Left lung (tissue), 10 donors: ENCODE measurements around the gene PRR7. TPM values are rescaled to one million over a fixed set of nuclear protein-coding genes. Genes with fewer than 3 reads are reported as not detected.
A peak's percentile ranks its signal among the peaks of the same experiment; 100 is the strongest.

Experiments
- ATAC-seq: fragments of 200-7000 bp; cut with Tn5 transposase; one replicate; pipeline ENCODE4 v1.9.1; 2020; ENCODE audit warnings: moderate library complexity
- DNase-seq, 4 donors: peaks; one replicate each; pipeline ENCODE4 v3.0.0-alpha.2; 2013 to 2020
- H3K27ac ChIP-seq, 2 donors: fragments of 200-600 bp; sonication (generic) in 1 of 2; one replicate each; pipeline versions ENCODE4 v1.5.0 to v1.8.0; 2020 to 2021
- H3K27me3 ChIP-seq, 2 donors: fragments of 200-600 bp; sonication (generic) in 1 of 2; one replicate each; pipeline versions ENCODE4 v1.5.0 to v1.8.0; 2020 to 2021
- H3K36me3 ChIP-seq, 2 donors: fragments of 200-600 bp; sonication (generic) in 1 of 2; one replicate each; pipeline versions ENCODE4 v1.5.0 to v1.8.0; 2020 to 2021
- H3K4me1 ChIP-seq, 2 donors: fragments of 200-600 bp; one replicate each; pipeline ENCODE4 v1.8.0; 2021
- H3K4me3 ChIP-seq, 2 donors: fragments of 200-600 bp; sonication (generic) in 1 of 2; one replicate each; pipeline versions ENCODE4 v1.5.0 to v1.8.0; 2020 to 2021; ENCODE audit warnings: mild to moderate bottlenecking in 1 of 2
- H3K9me3 ChIP-seq, 2 donors: fragments of 200-600 bp; sonication (generic) in 1 of 2; one replicate each; pipeline versions ENCODE4 v1.5.0 to v1.8.0; 2020 to 2021
- intact Hi-C, 2 donors: fragments of 100-400 bp; cut with DNase I; formaldehyde crosslinking; loops; one replicate each; pipeline versions ENCODE4 v1.11.2 to v1.14.2; 2022
- polyA plus RNA-seq, 6 donors: library from polyadenylated mRNA; unstranded; fragments of 120-200 nt; gene quantifications; one replicate each; pipeline ENCODE4 v1.2.1, GENCODE V29; 2013; ENCODE audit not compliant: insufficient read length in 6 of 6
- total RNA-seq, 2 donors: library from RNA; stranded (reverse); fragmentation: NEBNext Ultra II Directional; extraction: Animal tissue kit (Norgen Biotek cat#: 25700); gene quantifications; one replicate each; pipeline ENCODE4 v1.2.1, GENCODE V29; 2021
- TF ChIP-seq, protein P1 (sequence below), 2 donors: fragments of 200-600 bp; sonication (generic) in 1 of 2; IDR thresholded peaks; one replicate each; pipeline versions ENCODE4 v1.5.0 to v1.8.0; 2021; ENCODE audit warnings: antibody characterized with exemption in 2 of 2
- donor health status: DM: no; HTN: yes; CAD: no.
- donor health status: DM: no; HTN: no; CAD: no.

Gene PRR7
- total and polyA plus RNA-seq, 8 donors, result 0.30 to 4.1 (median 1.0) TPM

DNA sequence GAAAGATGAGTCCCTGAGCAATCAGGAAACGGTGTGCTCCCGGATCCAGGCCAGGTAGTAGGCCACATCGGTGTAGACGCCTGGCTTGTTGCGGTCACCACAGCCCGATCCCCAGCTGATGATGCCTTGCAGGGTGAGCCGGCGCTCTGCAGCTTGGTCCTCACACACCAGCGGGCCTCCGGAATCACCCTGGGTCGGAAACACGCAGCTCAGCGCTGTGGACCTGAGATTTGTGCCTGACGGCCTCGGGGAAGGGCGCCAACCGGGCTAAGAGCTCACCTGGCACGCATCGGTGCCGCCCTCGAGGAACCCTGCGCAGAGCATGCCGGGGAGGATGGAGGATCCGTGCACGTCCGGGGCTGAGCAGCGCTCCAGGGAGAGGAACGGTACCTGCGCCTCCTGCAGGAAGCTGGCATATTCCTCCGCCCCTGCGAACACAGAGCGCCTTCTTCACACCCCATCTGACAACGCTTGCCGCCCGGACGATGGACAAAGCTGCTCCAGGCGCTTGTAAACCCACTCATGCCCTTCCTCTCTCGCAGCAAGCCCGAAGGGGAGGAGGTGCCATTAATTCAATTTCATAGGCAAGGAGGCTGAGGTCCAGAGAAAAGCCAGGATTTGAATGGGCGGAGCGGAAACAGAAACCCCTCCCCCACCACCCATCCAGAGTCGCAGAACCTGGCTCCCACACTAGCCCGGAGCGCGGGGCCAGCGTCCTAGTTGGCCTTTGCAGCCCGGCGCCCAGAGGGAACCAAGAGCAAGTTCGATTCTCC is 44.2 kb upstream of the PRR7 start:
- intact Hi-C loops, result no loop called here
- peak in 3 of 4 donors; percentile 61 to 89 (median 69) for DNase-seq
- ATAC-seq, result peak; percentile 70
- Histone ChIP-seq H3K9me3 (no peaks in the 10 kb centered on the region), H3K36me3 (no peaks in the 10 kb centered on the region), H3K27me3 (peaks cover 44 to 79% of the 10 kb centered on the region in 2 donors), H3K4me3 (peak overlapping the region in 1 of 2 donors; percentile 68), H3K27ac (no peak overlapping the region), H3K4me1 (peaks cover 21 to 49% of the 10 kb centered on the region in 2 donors)
- TF ChIP-seq, protein P1, sequence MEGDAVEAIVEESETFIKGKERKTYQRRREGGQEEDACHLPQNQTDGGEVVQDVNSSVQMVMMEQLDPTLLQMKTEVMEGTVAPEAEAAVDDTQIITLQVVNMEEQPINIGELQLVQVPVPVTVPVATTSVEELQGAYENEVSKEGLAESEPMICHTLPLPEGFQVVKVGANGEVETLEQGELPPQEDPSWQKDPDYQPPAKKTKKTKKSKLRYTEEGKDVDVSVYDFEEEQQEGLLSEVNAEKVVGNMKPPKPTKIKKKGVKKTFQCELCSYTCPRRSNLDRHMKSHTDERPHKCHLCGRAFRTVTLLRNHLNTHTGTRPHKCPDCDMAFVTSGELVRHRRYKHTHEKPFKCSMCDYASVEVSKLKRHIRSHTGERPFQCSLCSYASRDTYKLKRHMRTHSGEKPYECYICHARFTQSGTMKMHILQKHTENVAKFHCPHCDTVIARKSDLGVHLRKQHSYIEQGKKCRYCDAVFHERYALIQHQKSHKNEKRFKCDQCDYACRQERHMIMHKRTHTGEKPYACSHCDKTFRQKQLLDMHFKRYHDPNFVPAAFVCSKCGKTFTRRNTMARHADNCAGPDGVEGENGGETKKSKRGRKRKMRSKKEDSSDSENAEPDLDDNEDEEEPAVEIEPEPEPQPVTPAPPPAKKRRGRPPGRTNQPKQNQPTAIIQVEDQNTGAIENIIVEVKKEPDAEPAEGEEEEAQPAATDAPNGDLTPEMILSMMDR (IDR thresholded peaks at IDR 0.05), result peak; percentile 21 to 26

DNA sequence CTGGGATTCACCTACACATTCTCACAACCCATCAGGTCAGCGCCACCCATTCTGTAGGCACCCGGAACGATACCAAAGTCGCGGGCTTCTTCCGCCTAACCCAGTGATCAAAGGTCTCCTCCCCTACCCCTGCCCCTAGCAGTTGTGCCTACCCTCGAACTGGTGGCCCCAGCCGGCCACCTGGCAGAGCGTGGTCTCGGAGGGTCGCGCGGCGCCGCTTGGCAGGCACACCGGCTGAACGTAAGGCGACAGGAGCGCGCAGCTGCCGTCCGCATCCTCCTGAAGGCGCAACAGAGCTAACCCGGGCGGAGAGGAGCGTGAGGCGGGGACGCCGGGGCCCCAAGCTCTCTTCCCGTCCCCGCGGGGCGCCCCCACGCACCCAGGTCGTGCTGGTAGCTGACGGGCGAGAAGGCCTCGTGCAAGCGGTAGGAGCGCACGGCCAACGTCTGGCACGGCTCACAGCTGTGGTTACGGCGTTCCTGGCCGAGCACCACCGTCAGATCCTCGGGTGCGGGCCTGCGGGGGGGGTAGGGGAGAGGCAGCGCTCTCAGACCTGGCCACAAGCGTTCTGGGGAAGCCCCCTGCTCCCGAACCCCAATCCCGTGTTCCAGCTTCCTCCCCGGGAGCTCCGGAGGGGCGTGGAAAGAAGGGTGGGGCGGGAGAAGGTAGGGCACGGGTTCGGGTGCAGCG is 43.4 kb upstream of the PRR7 start:
- no peak overlapping the region for H3K27ac ChIP-seq
- intact Hi-C loops, result no loop called here
- no peak for DNase-seq
- H3K36me3 ChIP-seq, result no peaks in the 10 kb centered on the region
- H3K4me3 ChIP-seq, result peak overlapping the region; percentile 58 to 68
- TF ChIP-seq, protein P1 (IDR thresholded peaks at IDR 0.05), result no peak
- ATAC-seq, result peak; percentile 7
- H3K4me1 ChIP-seq, result peaks cover 21 to 49% of the 10 kb centered on the region in 2 donors
- no peaks in the 10 kb centered on the region for H3K9me3 ChIP-seq
- peaks cover 44 to 71% of the 10 kb centered on the region in 2 donors for H3K27me3 ChIP-seq

DNA sequence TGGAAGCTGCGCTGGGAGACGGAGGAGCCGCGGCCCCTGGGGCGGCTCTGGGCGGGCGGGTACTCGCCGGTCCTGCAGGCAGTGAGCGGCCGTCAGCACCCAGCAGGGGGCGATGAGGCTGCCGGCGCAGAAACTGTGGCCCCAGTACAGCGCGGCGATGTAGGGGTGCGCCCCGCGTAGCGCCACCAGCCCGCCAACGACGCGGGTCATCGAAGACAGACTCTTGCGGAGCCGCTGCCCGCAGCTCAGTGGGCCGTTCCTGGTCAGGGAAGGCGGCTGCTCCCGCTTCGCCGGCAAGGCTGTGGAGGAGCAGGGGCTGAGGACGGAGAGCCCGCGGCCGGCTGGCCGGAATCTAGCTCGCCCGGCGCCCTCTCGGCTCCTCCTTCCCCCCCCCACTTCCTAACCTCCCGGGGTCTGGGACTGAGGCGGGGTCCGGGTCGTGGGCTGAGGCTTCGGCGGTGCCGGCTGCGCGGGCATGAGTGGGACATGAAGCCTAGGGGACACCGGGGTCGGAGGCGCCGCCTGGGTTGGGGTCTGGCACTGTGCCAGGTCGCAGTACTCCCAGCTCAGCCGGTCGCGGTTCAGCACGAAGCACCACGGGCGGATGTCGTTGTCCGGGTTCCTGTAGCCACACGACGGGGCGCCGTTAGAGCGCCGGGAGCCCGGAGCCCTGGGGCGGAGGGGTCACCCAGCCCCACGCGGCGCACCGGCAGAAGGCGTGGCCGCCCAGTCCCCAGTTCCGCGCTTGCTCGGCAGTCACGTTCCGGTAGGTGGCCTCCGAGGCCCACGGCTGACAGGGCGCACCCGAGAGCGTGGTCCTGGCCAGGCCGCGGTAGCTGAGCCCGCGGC is 42.6 kb upstream of the PRR7 start:
- DNase-seq (peak; percentile 74 to 98 (median 90)), ATAC-seq (peak; percentile 91)
- intact Hi-C loops, result no loop called here
- H3K4me3 ChIP-seq, result peak overlapping the region; percentile 58 to 68
- H3K4me1 ChIP-seq, result peaks cover 21 to 49% of the 10 kb centered on the region in 2 donors
- H3K36me3 ChIP-seq, result no peaks in the 10 kb centered on the region
- H3K9me3 ChIP-seq, result no peaks in the 10 kb centered on the region
- H3K27me3 ChIP-seq, result peaks cover 44 to 63% of the 10 kb centered on the region in 2 donors
- no peak overlapping the region for H3K27ac ChIP-seq
- TF ChIP-seq, protein P1 (IDR thresholded peaks at IDR 0.05), result peak; percentile 68 to 83

DNA sequence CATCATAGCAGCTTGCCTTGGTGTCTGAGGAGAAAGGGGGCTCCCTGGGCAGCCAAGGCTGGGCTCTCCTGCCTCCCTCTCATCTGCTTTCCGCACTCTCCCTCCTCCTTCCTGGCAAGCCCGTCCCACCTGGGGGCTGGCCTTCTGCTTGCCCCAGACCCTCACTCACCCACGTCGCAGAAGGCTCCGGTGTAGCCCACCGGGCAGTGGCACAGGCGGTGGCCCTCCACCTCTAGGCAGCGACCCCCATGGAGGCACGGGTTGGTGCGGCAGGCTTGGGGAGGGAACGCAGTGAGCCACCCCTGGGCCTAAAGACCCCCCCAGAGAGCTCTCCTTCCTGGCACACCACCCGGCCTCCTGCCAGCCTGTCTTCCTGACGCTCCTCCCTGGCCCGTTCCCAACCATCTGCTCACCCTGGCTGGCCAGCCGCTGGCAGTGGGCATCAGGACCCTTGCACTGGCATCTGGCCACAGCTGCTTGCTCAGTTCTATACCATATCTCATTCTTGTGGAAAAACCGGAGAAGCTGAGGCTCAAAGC is 41.9 kb upstream of the PRR7 start:
- H3K27me3 ChIP-seq, result peaks cover 38 to 56% of the 10 kb centered on the region in 2 donors
- H3K36me3 ChIP-seq, result no peaks in the 10 kb centered on the region
- intact Hi-C loops, result no loop called here
- ATAC-seq, result no peak
- peaks cover 21 to 49% of the 10 kb centered on the region in 2 donors for H3K4me1 ChIP-seq
- DNase-seq, result no peak
- H3K9me3 ChIP-seq, result no peaks in the 10 kb centered on the region
- TF ChIP-seq, protein P1 (IDR thresholded peaks at IDR 0.05), result no peak
- no peak overlapping the region for H3K27ac ChIP-seq
- H3K4me3 ChIP-seq, result peak overlapping the region; percentile 58 to 68
